Stomach (tissue), 4 donors: ENCODE measurements around the gene PRSS2.

Experiments used
- CTCF ChIP-seq, 7 experiments: fragments of 450-650 bp in 4 of 7; fragments of 200-600 bp in 3 of 7; sonication (generic) in 3 of 7; IDR thresholded peaks; one replicate each; pipeline ENCODE4 v1.5.1; 2016 to 2019; ENCODE audit warnings: antibody characterized with exemption in 7 of 7, control low read depth in 2 of 7, mild to moderate bottlenecking in 1 of 7
- POLR2A ChIP-seq, 4 donors: fragments of 450-650 bp; IDR thresholded peaks; one replicate each; pipeline ENCODE4 v1.6.1; 2016; ENCODE audit warnings: antibody characterized with exemption in 4 of 4, control low read depth in 2 of 4, mild to moderate bottlenecking in 1 of 4, moderate library complexity in 1 of 4

DNA sequence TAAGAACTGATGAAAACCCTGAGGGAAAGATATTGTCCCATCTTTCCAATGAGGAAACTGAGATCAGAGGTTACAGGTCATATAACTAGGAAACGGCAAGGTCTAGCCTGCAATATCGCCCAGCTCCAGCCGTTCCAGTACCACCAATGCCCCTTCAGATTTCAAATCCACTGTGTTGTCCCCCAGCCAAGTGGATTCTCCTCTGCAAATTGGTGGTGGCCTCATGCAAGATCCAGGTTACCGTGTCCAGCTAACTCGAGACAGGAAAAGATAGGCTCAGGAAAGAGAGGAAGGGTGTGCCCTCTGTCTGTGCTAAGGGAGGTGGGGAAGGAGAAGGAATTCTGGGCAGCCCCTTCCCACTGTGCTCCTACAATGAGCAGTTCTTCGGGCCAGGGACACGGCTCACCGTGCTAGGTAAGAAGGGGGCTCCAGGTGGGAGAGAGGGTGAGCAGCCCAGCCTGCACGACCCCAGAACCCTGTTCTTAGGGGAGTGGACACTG, 25.3 kb downstream of the PRSS2 start:
- TF ChIP-seq POLR2A (IDR thresholded peaks at IDR 0.05): no peak
- TF ChIP-seq CTCF (IDR thresholded peaks at IDR 0.05): no peak
